HG03066 (cell line): Measurements from ENCODE around the gene CDKL4.
"Not testable (repeated sequence)": the region's sequence is repeated elsewhere in the genome, so short reads cannot be mapped to it uniquely, and the experiment has no call there.

ENCODE experiments used
- ATAC-seq: cut with Tn5 transposase; IDR thresholded peaks from one replicate; pipeline ENCODE4 v1.9.1; 2021; ENCODE audit warnings: low read depth; ENCODE audit not compliant: unreplicated experiment

Gene CDKL4

GRCh38 chr2:39146630-39147029 is 97.1 kb downstream of the CDKL4 start:
- ATAC-seq = no peak

- ATAC-seq = no peak
Observed at GRCh38 chr2:39145906-39146421, 97.8 kb downstream of the CDKL4 start.

- ATAC-seq = no peak
Observed at GRCh38 chr2:39144416-39144815, 99.4 kb downstream of the CDKL4 start.

- ATAC-seq = no peak
Observed at GRCh38 chr2:39142904-39143605, 100.7 kb downstream of the CDKL4 start.

- no peak for ATAC-seq
Observed at GRCh38 chr2:39141334-39142271, 102.2 kb downstream of the CDKL4 start.

GRCh38 chr2:39140948-39141333 is 102.8 kb downstream of the CDKL4 start:
- ATAC-seq = not testable (repeated sequence)

GRCh38 chr2:39140322-39140847 is 103.4 kb downstream of the CDKL4 start:
- ATAC-seq = no peak

GRCh38 chr2:39139511-39140237 is 104.1 kb downstream of the CDKL4 start:
- no peak for ATAC-seq

GRCh38 chr2:39138837-39139211 is 104.9 kb downstream of the CDKL4 start:
- ATAC-seq = no peak

- not testable (repeated sequence) for ATAC-seq
Observed at GRCh38 chr2:39138187-39138836, 105.5 kb downstream of the CDKL4 start.

GRCh38 chr2:39136799-39137198 is 107.0 kb downstream of the CDKL4 start:
- no peak for ATAC-seq

GRCh38 chr2:39135690-39136259 is 108.0 kb downstream of the CDKL4 start:
- ATAC-seq = no peak

- no peak for ATAC-seq
Observed at GRCh38 chr2:39133215-39133851, 110.4 kb downstream of the CDKL4 start.

GRCh38 chr2:39128919-39129391 is 114.8 kb downstream of the CDKL4 start:
- peak; percentile 50 for ATAC-seq

- peak; percentile 36 for ATAC-seq
Observed at GRCh38 chr2:39127973-39128372, 115.8 kb downstream of the CDKL4 start.
